ENCODE results near the gene CCSER1. TPM values are rescaled to one million over a fixed set of nuclear protein-coding genes. Genes with fewer than 3 reads are reported as not detected.
"Not testable (repeated sequence)": the region's sequence is repeated elsewhere in the genome, so short reads cannot be mapped to it uniquely, and the experiment has no call there.

The CCSER1 gene
- total RNA-seq, 4 donors from 2014 or later, result 4.0 to 6.0 (median 4.8) TPM

- Histone ChIP-seq H3K4me3 (no peak overlapping the region), H3K36me3 (no peaks in the 10 kb centered on the region), H3K27me3 (no peaks in the 10 kb centered on the region), H3K4me1 (no peaks in the 10 kb centered on the region), H3K9me3 (peaks cover 0 to 5% (median 0%) of the 10 kb centered on the region in 4 donors), H3K27ac (no peak overlapping the region)
- TF ChIP-seq EP300 (IDR thresholded peaks at IDR 0.05) (no peak), POLR2A (IDR thresholded peaks at IDR 0.05) (no peak), CTCF (IDR thresholded peaks at IDR 0.05) (no peak)
- no peak for DNase-seq (ENCODE audit: low spot score in 2 of 2)
These were observed 568.2 kb downstream of the CCSER1 start for GRCh38 chr4:90695411-90695810.

GRCh38 chr4:90705501-90705900 lies 578.3 kb downstream of the CCSER1 start:
- H3K9me3 ChIP-seq; H3K36me3 ChIP-seq; H3K27ac ChIP-seq; H3K27me3 ChIP-seq; H3K4me1 ChIP-seq; DNase-seq (ENCODE audit: low spot score in 2 of 2); H3K4me3 ChIP-seq: not testable (repeated sequence)
- WGBS, 2 donors, result 78 to 84% methylated on average over 6 of the region's 6 CpGs

- no peak overlapping the region for H3K4me3 ChIP-seq
- H3K4me1 ChIP-seq, result no peaks in the 10 kb centered on the region
- H3K27ac ChIP-seq, result no peak overlapping the region
- WGBS, 2 donors, result 93 to 94% methylated on average over 1 of the region's 1 CpG
- H3K36me3 ChIP-seq, result no peaks in the 10 kb centered on the region
- no peaks in the 10 kb centered on the region for H3K9me3 ChIP-seq
- TF ChIP-seq EP300 (IDR thresholded peaks at IDR 0.05) (no peak), CTCF (IDR thresholded peaks at IDR 0.05) (no peak), POLR2A (IDR thresholded peaks at IDR 0.05) (no peak)
- DNase-seq (ENCODE audit: low spot score in 2 of 2), result no peak
- no peaks in the 10 kb centered on the region for H3K27me3 ChIP-seq
These were observed 588.0 kb downstream of the CCSER1 start for GRCh38 chr4:90715242-90715641.

DNA sequence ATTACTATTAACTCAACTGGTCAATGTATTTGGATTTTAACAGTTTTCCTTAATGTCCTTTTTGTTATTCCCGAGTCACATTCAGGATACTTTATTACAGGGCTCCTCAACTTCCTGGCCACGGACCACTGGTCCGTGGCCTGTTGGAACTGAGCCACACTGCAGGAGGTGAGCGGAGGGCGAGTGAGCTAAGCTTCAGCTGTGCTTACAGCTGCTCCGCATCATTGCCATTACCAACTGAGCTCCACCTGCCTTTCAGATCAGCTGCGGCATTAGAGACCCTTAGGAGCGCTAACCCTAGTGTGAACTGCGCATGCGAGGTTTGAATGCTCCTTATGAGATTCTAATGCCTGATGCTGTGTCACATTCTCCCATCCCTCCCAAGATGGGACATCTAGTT lies 591.7 kb downstream of the CCSER1 start:
- no peaks in the 10 kb centered on the region for H3K36me3 ChIP-seq
- no peaks in the 10 kb centered on the region for H3K27me3 ChIP-seq
- WGBS, 2 donors, result 83 to 91% methylated on average over 10 of the region's 10 CpGs
- H3K4me3 ChIP-seq, result no peak overlapping the region
- no peak overlapping the region for H3K27ac ChIP-seq
- no peaks in the 10 kb centered on the region for H3K4me1 ChIP-seq
- no peak for DNase-seq (ENCODE audit: low spot score in 2 of 2)
- H3K9me3 ChIP-seq, result no peaks in the 10 kb centered on the region
- TF ChIP-seq EP300 (IDR thresholded peaks at IDR 0.05) (no peak), POLR2A (IDR thresholded peaks at IDR 0.05) (no peak), CTCF (IDR thresholded peaks at IDR 0.05) (no peak)

- Histone ChIP-seq H3K9me3 (no peaks in the 10 kb centered on the region), H3K36me3 (no peaks in the 10 kb centered on the region), H3K4me3 (no peak overlapping the region), H3K4me1 (no peaks in the 10 kb centered on the region), H3K27me3 (no peaks in the 10 kb centered on the region), H3K27ac (no peak overlapping the region)
- DNase-seq (ENCODE audit: low spot score in 2 of 2), result no peak
- TF ChIP-seq EP300 (IDR thresholded peaks at IDR 0.05), result no peak
- TF ChIP-seq CTCF (IDR thresholded peaks at IDR 0.05), result no peak
- TF ChIP-seq POLR2A (IDR thresholded peaks at IDR 0.05), result no peak
These were observed 600.7 kb downstream of the CCSER1 start for GRCh38 chr4:90727938-90728337.

GRCh38 chr4:90730752-90731151 lies 603.6 kb downstream of the CCSER1 start:
- no peaks in the 10 kb centered on the region for H3K9me3 ChIP-seq
- H3K4me3 ChIP-seq, result no peak overlapping the region
- H3K27me3 ChIP-seq, result no peaks in the 10 kb centered on the region
- no peaks in the 10 kb centered on the region for H3K36me3 ChIP-seq
- no peaks in the 10 kb centered on the region for H3K4me1 ChIP-seq
- 78 to 96% methylated on average over 1 of the region's 1 CpG for WGBS, 2 donors
- H3K27ac ChIP-seq, result no peak overlapping the region
- TF ChIP-seq POLR2A (IDR thresholded peaks at IDR 0.05) (no peak), CTCF (IDR thresholded peaks at IDR 0.05) (no peak), EP300 (IDR thresholded peaks at IDR 0.05) (no peak)
- no peak for DNase-seq (ENCODE audit: low spot score in 2 of 2)
